GM23248 (cell line): ENCODE data around the gene ASS1.

Experiments
- EZH2 ChIP-seq: fragments of 200-600 bp; sonication (generic); IDR thresholded peaks from 2 replicates; pipeline ENCODE4 v1.6.1; 2018; ENCODE audit warnings: antibody characterized with exemption, mild to moderate bottlenecking; ENCODE audit not compliant: insufficient read depth, poor library complexity, severe bottlenecking
- EZH2phosphoT487 ChIP-seq: fragments of 200-600 bp; sonication (generic); IDR thresholded peaks from 2 replicates; pipeline ENCODE4 v1.6.1; 2018; ENCODE audit warnings: antibody characterized with exemption, moderate library complexity, mild to moderate bottlenecking, low read depth; ENCODE audit not compliant: insufficient read depth

GRCh38 chr9:130523921-130524320 is 79.2 kb downstream of the ASS1 start:
- TF ChIP-seq EZH2 (no peak), EZH2phosphoT487 (no peak)
